UCSD-AML1 (cell line): ENCODE results near the gene SHROOM3.
"Not testable (repeated sequence)": the region's sequence is repeated elsewhere in the genome, so short reads cannot be mapped to it uniquely, and the experiment has no call there.

Source experiments
- DNase-seq: peaks from one replicate; lab custom pipeline; 2025; ENCODE audit not compliant: unreplicated experiment; lab: John Stamatoyannopoulos, UW

Gene SHROOM3

DNA sequence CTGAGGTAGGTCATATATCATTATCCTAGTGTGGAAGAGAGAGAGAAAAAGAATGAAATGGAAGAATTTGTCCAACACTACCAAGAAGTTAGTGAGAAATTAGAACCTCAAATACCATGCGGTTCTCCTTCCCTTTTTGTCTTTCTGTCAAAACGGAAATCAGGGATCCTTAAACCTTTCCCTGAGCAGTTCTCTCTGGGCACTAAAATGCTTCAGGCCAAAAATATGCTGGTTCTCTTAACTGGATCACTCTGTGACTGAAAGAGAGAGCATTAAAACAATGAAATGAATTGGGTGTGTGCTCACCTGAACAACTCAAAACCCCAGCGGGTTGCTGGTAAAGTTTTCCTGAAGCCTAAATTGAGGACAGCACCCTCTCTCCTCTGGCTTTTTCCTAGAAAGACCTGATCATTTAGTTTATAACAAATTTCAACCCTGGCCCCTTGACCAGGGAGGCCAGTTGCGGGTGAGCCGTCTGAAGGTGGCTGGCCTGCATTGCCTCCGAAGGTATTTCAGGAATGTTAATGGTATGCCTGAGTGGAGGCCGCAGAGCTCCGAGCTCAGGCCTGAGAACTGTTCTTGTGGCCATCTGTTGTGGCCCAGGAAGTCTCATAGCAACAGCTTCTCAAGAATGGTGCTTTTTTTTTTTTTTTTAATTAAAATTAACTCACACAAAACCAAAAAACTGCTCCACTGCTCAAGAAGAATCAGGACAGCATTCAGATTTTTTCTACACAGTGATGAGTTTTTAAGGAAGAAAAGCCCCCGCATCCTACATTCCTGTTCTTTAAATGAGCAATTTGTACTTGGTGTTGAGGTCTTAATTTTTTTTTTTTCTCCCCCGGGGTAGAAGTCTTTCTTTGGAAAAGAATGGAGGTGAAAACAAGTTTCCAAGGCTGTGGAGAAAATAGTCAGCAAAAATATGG is 155.1 kb downstream of the SHROOM3 start:
- DNase-seq, result no peak

DNA sequence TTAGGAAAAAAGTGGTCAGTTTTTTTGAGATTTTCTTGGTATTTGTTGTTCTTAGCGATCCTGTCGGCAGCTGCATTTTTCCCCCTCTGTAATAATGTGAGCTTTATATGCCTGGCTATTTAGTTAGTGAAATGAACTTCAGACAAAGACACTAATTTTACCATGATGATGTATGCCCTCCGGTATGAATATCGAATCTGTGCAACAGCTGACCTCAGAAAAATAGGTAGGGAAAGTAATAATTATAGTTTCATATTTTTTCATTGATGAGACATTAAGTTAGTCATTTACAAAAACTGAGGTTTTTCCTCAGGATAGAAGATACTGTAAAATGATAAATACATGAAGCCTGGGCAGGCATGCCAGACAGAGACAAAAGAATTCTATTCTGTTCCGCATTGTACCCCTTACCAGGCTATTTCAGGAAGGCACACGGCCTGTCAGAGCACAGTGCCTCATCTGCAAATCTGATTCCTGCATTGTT is 155.8 kb downstream of the SHROOM3 start:
- DNase-seq, result no peak

DNA sequence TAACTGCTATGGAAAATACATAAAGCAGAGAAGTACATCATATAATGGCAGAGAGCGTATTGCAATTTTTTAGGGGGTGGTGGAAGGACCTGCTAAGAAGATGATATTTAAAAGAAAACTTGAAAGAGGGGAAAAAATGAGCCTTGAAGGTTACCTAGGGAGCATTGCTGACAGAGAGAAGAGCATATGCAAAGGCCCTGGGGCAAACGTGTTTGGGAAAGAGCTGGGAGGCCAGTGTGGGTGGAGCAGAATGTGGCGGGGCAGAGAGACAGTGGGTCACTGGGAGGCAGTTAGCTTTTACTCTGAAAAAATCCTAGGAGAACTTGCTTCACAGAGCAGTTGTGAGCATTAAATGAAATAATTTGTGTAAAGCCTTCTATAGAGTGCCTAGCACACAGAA is 157.0 kb downstream of the SHROOM3 start:
- DNase-seq, result no peak

DNA sequence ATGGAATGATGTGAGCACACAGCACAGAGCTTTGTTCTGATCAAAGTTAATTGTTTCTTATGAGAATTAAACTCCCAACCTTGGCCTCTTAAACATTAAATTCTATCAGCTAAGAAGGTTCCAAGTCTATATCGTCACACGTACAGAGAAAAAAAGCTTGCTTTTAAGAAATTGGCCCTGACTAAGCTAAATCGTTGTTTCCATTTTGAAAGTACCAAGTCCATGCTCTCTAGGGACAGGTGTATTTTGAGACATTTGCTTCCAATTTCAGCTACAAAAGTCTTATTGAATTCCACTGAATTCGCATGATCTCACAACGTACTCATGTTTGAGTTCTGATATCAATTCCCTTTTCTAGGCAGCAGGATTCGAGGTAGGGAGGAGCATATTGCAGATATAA is 157.4 kb downstream of the SHROOM3 start:
- DNase-seq, result no peak

DNA sequence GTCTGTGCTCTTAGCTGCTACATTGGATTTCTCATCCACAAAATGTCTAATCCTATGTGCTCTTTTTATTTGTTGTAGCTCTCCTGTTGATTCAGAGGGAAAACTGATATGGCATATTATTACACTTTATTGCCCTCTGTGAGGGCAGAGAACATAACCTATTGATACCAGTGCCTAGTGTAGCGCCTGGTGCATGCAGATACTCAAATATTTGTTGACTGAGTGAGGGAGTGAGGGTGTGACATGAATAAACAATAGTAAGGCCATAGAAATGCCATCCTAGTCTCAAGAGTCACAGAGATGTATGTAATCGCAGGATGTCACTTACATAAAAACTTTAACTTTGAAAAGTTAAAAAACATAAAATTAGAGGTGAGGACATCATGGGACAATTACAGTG is 159.1 kb downstream of the SHROOM3 start:
- DNase-seq, result no peak

DNA sequence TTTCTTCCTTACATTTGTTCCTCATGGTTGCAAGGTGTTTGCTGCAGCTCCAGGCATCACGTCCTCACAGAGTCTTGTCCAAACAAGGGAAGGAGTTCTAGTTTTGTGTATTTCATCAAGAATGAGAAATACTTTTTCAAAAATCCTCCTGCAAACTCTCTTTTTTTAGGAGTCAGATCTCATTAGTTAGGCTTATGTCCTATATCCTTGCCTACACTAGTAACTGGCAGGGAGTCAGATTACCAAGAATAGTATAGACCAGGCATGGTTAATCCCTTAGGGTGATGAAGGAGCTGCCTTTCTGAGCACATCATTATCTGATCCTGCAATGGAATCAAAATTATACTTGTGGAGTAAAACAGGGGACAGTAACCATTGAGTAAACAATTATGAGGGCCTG is 160.4 kb downstream of the SHROOM3 start:
- no peak for DNase-seq

DNA sequence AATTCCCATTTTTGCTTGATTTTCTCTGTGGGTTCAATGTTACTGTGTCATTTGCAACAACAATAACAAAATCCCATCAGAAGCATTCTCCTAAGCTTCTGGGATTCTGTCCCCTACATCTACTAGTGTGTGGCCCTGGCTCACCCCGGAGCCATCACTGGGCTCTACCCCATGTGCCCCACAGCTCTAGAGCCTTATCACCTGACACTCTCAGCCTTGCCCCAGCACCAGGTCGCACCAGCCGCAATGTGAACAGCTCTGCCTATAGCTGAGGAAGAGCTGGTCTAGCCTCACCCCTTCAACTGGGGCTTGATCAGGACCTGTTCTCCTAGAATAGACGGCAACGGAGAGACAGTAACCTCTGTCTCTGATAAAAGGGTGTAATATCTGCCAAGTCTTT is 161.7 kb downstream of the SHROOM3 start:
- no peak for DNase-seq

DNA sequence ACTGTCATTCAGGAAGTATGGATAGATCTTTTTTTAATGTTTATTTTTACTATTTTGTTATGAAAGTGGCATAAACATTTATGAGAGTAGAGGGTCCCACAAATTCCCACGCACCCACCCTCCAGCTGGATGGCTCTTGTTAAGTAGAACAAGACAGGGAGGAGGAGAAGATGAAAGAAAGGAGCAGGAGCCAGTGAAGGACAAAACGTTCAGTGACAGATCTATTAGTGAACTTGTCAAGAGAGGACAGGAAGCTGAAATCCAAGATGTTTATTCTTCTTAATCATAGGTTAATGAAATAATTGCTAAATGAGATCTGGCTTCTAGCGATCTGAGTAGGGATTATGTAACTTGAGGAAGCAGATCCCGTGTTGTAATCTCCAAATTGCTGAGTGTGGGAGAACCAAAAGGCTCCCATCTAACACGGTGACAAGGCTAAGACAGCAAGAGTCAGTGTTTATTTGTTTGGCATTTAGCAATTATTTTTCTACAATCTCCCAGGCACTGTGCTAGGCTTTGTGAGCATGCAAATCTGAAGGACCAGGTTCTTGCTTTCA is 162.5 kb downstream of the SHROOM3 start:
- DNase-seq, result no peak

DNA sequence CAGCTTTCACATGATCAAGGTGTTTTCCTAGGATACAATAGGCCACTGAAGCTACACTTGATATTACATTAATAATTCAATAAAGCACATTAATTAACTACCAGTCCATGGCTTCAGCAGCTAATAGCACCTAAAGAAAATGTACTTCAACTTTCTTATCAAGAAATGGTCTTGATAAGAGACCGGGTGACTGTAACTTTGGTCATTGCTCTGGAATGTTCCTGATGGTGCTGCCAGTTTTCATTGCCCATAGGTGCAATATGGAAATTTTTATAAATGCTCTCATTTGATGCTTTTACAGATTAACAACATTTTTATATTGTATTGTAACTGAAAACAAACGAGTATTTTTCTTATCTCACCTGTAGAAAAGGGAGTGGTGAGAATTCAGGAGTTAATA is 165.4 kb downstream of the SHROOM3 start:
- no peak for DNase-seq

DNA sequence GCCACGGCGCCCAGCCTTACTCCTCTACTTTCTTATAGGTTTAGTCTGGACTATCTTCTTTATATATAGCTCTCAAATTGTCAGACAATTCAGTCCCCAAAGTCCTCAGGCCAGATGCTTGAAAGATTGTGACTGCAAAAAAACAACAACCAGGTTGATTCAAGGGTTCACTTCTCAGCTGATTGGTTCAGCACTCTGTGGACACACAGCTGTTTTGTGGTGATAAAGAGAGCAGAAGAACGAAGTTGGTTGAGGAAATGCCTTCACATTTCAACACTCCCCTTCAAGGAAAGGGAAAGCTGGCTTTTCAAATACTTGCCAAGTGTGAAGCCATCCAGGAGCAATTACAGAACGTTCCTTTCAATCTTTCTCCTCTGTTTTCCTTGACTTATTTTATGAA is 166.8 kb downstream of the SHROOM3 start:
- DNase-seq, result no peak

DNA sequence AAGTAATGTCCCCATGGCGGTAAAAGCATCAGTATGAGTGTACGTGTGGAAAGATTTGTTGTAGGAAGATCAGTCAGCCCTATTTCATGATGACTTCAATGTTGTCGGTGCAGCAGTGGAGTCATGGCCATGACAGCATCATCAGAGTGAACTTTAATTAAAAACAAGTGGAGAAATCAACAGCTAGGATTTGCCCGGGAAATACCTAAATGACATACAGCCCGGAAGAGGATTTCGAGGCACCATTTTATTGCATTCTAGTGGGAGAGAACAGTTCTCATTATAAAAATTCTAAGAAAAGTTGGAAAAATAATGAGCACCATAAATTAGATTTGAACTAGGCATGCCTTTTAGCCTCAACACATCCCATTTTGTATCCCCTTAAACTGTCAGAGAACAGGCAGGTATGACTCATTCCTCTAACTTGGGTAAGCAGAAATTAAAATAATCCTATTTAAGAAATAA is 170.1 kb downstream of the SHROOM3 start:
- no peak for DNase-seq

DNA sequence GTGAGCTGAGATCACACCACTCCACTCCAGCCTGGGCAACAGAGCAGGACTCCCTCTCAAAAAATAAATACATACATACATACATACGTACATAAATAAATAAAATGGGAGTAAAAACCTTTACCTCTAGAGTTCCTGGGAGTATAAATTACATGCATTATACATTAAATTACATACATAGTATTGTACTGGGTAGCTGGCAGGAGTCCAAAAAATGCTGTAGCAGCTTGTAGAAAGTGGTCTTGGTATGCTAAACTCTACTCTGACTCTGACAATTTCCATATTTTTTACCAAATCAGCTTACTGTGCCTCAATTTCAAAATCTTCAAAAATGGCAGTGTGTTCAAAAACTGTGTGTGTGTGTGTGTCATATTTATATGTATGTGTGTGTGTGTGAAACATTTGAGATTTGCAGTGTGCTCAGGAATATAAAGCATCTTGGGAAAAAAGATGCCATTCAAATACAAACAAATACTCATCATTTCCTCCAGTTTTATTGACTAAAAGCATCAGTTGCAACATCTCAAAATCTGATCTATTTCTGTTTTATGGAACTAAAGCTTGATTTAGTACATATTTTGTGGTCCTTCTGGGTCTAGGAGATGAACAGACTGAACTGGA is 171.7 kb downstream of the SHROOM3 start:
- no peak for DNase-seq

DNA sequence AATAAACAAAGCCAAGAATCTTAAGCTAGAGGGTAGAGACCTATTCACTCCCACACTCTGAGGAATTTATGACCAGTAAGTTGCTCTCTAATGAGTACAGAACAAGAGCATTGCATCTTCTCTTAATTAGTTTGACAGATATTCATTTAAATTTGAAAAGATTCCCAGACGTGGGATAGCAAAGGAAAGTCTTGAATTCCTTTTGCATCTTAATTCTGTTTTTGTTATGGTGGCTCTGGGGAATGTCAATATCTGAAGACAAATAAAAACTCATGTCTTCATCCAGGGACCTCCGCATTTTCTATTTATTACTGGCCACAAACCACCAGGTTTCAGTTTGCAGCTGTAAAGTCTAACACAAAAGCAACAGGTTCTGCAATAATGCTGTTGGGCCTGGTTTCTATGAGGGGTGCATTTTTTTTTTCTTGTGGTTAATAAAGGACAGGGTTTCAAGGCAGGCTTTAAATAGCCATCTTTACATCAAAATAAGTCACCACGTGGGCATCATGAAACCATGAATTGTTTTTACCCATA is 172.3 kb downstream of the SHROOM3 start:
- DNase-seq, result no peak

DNA sequence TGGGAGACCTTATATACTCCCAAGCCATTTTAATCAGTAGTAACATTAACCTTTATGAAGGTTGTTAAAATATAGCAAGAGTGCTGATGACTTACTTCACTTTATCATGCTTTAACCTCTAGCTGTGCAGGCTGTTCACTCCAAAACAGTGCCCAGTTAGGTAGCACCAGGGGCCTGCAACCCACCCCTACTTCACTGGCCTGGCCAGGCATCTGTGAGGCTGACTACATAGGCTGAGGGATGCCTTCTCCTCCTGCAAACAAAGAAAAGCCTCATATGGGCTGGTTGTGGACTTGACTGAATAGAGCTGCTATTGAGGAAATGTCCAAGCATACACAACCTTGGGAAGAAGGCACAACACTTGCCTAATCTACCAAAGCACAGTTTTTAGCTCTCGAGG is 172.8 kb downstream of the SHROOM3 start:
- no peak for DNase-seq

DNA sequence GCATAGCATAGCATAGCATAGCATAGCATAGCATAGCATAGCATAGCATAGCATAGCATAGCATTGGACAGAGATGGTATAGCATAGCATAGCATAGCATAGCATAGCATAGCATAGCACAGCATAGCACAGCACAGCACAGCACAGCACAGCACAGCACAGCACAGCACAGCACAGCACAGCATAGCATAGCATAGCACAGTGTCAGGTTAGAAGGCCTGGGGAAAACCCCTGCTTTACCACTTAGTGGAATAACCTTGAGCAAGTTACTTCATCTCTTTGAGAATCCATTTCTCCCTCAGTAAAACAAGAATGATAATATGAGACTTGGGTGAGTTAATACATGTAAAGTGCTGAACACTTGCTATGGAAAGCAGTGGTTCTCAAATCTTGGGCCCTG is 173.5 kb downstream of the SHROOM3 start:
- not testable (repeated sequence) for DNase-seq

DNA sequence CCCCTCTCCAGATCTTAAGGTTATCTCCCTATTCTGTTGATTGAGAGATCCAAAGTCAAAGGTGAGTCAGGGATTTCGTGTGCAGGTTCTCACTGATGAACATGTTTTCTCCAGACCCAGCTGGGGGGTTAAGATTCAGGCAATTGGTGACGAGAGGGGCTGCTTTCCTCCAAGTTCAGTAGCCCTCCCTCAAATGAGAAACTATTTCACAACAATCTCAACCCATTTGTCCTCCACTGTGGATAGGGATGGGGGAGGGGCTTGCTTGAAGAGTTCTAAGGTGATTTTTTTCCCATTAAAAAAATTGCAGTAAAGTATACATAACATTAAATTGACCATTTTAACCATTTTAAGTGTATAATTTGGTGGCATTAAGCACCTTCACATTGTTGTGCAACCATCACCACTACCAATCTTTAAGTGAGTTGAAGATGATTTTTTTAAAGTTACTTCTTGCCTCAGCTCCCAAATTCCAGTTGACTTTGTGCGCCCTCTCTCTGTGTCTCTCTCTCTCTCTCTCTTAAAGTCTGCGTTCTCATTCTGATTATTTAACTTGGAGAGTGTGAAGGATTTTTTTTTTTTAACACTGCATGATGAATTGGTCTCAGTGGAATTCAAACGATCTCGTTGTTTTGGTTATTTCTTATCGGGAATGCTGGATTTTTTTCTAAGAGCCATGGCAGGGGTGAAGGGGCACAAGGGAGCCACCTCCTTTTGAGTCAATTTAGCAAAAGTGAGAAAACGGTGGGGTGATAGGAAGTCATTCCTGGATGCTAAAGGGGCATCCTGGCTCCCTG is 175.9 kb downstream of the SHROOM3 start:
- no peak for DNase-seq

DNA sequence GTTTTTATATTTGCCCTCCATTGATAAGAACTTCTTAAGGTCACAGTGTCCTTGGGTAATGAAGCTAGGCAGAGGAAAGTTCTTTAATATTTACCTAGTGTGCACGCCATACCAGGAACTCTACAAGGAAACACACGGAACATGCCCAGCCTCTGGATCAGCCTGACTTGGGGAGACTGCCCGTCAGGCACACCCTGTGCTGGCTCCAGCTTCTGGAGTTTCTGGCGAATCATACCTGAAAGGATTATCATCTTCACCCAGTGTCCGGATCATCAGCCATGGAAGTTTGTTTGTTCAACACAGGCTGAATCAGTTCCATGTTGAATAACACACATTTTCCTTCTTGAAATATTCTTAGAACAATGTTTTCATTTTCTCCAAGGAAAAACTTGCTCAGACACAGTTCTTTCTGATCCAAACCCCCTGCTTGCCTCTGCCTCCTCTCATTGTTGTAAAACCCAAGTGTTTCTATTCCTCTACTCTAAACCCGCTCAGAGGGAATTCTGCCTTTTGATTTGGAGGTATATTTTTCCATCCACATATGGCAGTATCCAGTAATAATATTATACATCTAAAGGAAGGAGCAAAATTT is 176.7 kb downstream of the SHROOM3 start:
- no peak for DNase-seq

DNA sequence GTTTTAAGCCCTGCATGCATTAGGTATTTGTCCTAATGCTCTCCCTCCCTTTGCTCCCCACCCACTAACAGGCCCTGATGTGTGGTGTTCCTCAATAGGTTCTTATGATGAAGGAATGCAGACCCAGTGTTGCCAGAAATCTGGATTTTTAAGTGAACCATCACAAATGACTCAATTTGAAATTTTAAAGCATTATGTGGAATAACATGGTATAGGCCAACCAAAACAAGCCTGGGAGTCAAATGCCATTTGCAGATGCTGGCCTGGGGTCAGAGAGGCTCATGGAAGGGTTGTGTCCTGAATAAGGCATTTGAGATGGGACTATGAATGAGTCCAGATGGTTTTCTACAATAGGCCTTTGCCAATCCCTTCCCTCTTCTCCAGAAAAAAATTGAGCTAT is 179.6 kb downstream of the SHROOM3 start:
- no peak for DNase-seq

DNA sequence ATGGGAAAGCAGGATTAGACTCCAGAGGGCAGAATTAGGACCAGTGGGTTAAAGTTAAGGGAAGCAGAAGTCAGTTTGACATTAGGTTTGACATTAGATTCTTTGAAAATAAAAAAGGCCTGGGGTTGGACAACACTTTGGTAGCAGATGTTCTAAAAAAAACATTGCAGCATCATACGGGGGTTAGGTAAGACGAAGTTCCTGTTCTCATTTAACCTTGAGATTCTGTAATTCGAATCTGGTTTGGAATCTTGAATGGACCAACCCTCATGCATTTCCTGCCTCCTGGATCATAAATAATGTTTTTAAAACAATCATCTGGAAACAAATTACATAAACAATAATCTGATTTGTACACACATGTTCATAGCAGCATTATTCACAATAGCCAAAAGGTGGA is 181.0 kb downstream of the SHROOM3 start:
- no peak for DNase-seq

DNA sequence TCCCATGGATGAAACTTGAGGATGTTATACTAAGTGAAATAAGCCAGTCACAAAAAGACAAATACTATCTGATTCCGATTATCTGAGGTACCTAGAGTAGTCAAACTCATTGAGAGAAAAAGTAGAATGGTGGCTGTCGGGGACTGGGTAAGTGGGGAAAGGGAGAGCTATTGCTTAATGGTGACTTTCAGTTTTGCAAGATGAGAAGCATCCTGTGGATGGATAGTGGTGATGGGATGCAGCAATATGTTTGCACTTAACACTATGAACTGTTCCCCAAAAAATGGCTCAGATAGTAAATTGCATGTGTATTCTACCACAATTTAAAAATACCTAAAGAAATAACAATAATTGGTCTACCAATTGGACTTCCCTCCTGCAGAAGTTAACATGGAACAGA is 181.5 kb downstream of the SHROOM3 start:
- no peak for DNase-seq
